H9 (cell line): Measurements from ENCODE around the gene SLC25A29. TPM values are rescaled to one million over a fixed set of nuclear protein-coding genes. Genes with fewer than 3 reads are reported as not detected.
"Not testable (repeated sequence)": the region's sequence is repeated elsewhere in the genome, so short reads cannot be mapped to it uniquely, and the experiment has no call there.

Experiments used
- DNase-seq: peaks from one replicate; pipeline ENCODE4 v3.0.0-alpha.2; 2017
- H2AFZ ChIP-seq: one replicate; pipeline ENCODE4 v1.6.1; 2013; ENCODE audit warnings: mild to moderate bottlenecking, low read length, control low read depth, moderate library complexity
- H2AK5ac ChIP-seq: 2 replicates; pipeline ENCODE4 v1.6.1; 2013; ENCODE audit warnings: low read length, control low read depth, mixed read lengths; ENCODE audit not compliant: insufficient read length
- H2BK120ac ChIP-seq: one replicate; pipeline ENCODE4 v1.6.1; 2013; ENCODE audit warnings: low read depth, mild to moderate bottlenecking, low read length, control low read depth, inconsistent platforms; ENCODE audit not compliant: poor library complexity, severe bottlenecking
- H2BK12ac ChIP-seq: 2 replicates; pipeline ENCODE4 v1.6.1; 2013; ENCODE audit warnings: low read length, control low read depth, mixed read lengths, low read depth; ENCODE audit not compliant: insufficient read length
- H2BK15ac ChIP-seq: 2 replicates; pipeline ENCODE4 v1.6.1; 2013; ENCODE audit warnings: low read depth, low read length, control low read depth
- H2BK20ac ChIP-seq: one replicate; pipeline ENCODE4 v1.6.1; 2013; ENCODE audit warnings: low read depth, mild to moderate bottlenecking, low read length, control low read depth, inconsistent platforms; ENCODE audit not compliant: poor library complexity, severe bottlenecking
- H2BK5ac ChIP-seq: 2 replicates; pipeline ENCODE4 v1.6.1; 2013; ENCODE audit warnings: low read length, control low read depth, mixed read lengths; ENCODE audit not compliant: insufficient read length
- H3K14ac ChIP-seq: 2 replicates; pipeline ENCODE4 v1.6.1; 2013; ENCODE audit warnings: low read length, control low read depth; ENCODE audit not compliant: insufficient read depth
- H3K18ac ChIP-seq: 2 replicates; pipeline ENCODE4 v1.6.1; 2013; ENCODE audit warnings: low read depth, mild to moderate bottlenecking, mixed read lengths, low read length, control low read depth; ENCODE audit not compliant: insufficient read length
- H3K23ac ChIP-seq: 2 replicates; pipeline ENCODE4 v1.6.1; 2013; ENCODE audit warnings: low read length, control low read depth, mixed read lengths, low read depth; ENCODE audit not compliant: insufficient read length
- H3K23me2 ChIP-seq: 2 replicates; pipeline ENCODE4 v1.6.1; 2013; ENCODE audit warnings: low read depth, mild to moderate bottlenecking, mixed read lengths, low read length, control low read depth; ENCODE audit not compliant: insufficient read length, poor library complexity, severe bottlenecking
- H3K27ac ChIP-seq: 2 replicates; pipeline ENCODE4 v1.5.1; 2013; ENCODE audit warnings: low read length, control low read depth, mixed read lengths, low read depth; ENCODE audit not compliant: insufficient read length
- H3K27me3 ChIP-seq: 2 replicates; pipeline ENCODE4 v1.6.1; 2013; ENCODE audit warnings: low read length, control low read depth, inconsistent platforms; ENCODE audit not compliant: insufficient read depth
- H3K4ac ChIP-seq: 2 replicates; pipeline ENCODE4 v1.6.1; 2013; ENCODE audit warnings: low read depth, mild to moderate bottlenecking, control low read depth, inconsistent platforms, low read length, moderate library complexity
- H3K4me1 ChIP-seq: 2 replicates; pipeline ENCODE4 v1.6.1; 2013; ENCODE audit warnings: low read length, control low read depth, inconsistent platforms; ENCODE audit not compliant: insufficient read depth
- H3K4me2 ChIP-seq: 2 replicates; pipeline ENCODE4 v1.6.1; 2013; ENCODE audit warnings: low read length, control low read depth, mixed read lengths; ENCODE audit not compliant: insufficient read length, insufficient read depth
- H3K56ac ChIP-seq: 2 replicates; pipeline ENCODE4 v1.6.1; 2013; ENCODE audit warnings: low read depth, mild to moderate bottlenecking, mixed read lengths, low read length, control low read depth; ENCODE audit not compliant: insufficient read length
- H3K79me1 ChIP-seq: 2 replicates; pipeline ENCODE4 v1.6.1; 2013; ENCODE audit warnings: low read depth, mild to moderate bottlenecking, moderate library complexity, low read length, control low read depth, inconsistent platforms; ENCODE audit not compliant: insufficient read depth, poor library complexity, severe bottlenecking
- H3K79me2 ChIP-seq: 2 replicates; pipeline ENCODE4 v1.6.1; 2013; ENCODE audit warnings: low read length, control low read depth, inconsistent platforms; ENCODE audit not compliant: insufficient read depth
- H3K9ac ChIP-seq: 2 replicates; pipeline ENCODE4 v1.6.1; 2013; ENCODE audit warnings: low read length, control low read depth, mixed read lengths; ENCODE audit not compliant: insufficient read length; ENCODE audit errors: extremely low read depth
- H3K9me3 ChIP-seq: one replicate; pipeline ENCODE4 v1.6.1; 2013; ENCODE audit warnings: low read depth, low read length, inconsistent platforms; ENCODE audit not compliant: control insufficient read depth
- H3T11ph ChIP-seq: one replicate; pipeline ENCODE4 v1.6.1; 2013; ENCODE audit warnings: mild to moderate bottlenecking, low read length, control low read depth, inconsistent platforms
- H4K20me1 ChIP-seq: one replicate; pipeline ENCODE4 v1.6.1; 2013; ENCODE audit not compliant: control insufficient read depth, insufficient read length, insufficient read depth
- H4K5ac ChIP-seq: 2 replicates; pipeline ENCODE4 v1.6.1; 2013; ENCODE audit warnings: low read depth, mild to moderate bottlenecking, mixed read lengths, low read length, control low read depth; ENCODE audit not compliant: insufficient read length
- H4K8ac ChIP-seq: replicated peaks from 2 replicates; pipeline ENCODE4 v1.6.1; 2013; ENCODE audit warnings: low read length, control low read depth, mixed read lengths, low read depth; ENCODE audit not compliant: insufficient read length
- H4K91ac ChIP-seq: 2 replicates; pipeline ENCODE4 v1.6.1; 2013; ENCODE audit warnings: low read depth, mild to moderate bottlenecking, moderate library complexity, mixed read lengths, low read length, control low read depth; ENCODE audit not compliant: insufficient read length
- H3K27ac Mint-ChIP-seq, 3 experiments: 2 replicates in 2 of 3; 3 replicates in 1 of 3; pipeline ENCODE4 v1.8.0; 2020 to 2021; ENCODE audit warnings: mixed read lengths in 3 of 3, mild to moderate bottlenecking in 1 of 3, moderate library complexity in 1 of 3
- H3K27me3 Mint-ChIP-seq: 2 replicates; pipeline ENCODE4 v1.8.0; 2021; ENCODE audit warnings: low read depth, mild to moderate bottlenecking, moderate library complexity, mixed read lengths
- H3K36me3 Mint-ChIP-seq, 3 experiments: 2 replicates in 2 of 3; 3 replicates in 1 of 3; pipeline ENCODE4 v1.8.0; 2020 to 2021; ENCODE audit warnings: low read depth in 3 of 3, mixed read lengths in 3 of 3; ENCODE audit not compliant: insufficient read depth in 1 of 3
- H3K4me1 Mint-ChIP-seq, 2 experiments: 2 replicates each; pipeline ENCODE4 v1.8.0; 2020; ENCODE audit warnings: mixed read lengths in 2 of 2
- H3K4me3 Mint-ChIP-seq, 2 experiments: 2 replicates in 1 of 2; 3 replicates in 1 of 2; pipeline ENCODE4 v1.8.0; 2020 to 2021; ENCODE audit warnings: mild to moderate bottlenecking in 2 of 2, mixed read lengths in 2 of 2, moderate library complexity in 1 of 2
- H3K9me3 Mint-ChIP-seq, 2 experiments: 2 replicates in 1 of 2; 3 replicates in 1 of 2; pipeline ENCODE4 v1.8.0; 2020; ENCODE audit warnings: mild to moderate bottlenecking in 2 of 2, mixed read lengths in 2 of 2, moderate library complexity in 1 of 2
- WGBS: extraction: QIAGEN DNeasy Blood & Tissue Kit; methylation state at CpG from one replicate; pipeline ENCODE4 v1.1.7; 2013; ENCODE audit warnings: missing lambda C conversion rate, low lambda C conversion rate, mixed read lengths; ENCODE audit not compliant: insufficient read length; ENCODE audit errors: extremely low coverage; 5-methylcytosine and 5-hydroxymethylcytosine counted together
- total RNA-seq: library from RNA; stranded (reverse); gene quantifications from 2 replicates; pipeline ENCODE4 v1.2.1, GENCODE V29; 2021
- TF ChIP-seq, protein P1 (sequence below): fragments of 200-600 bp; sonication (generic); conservative IDR thresholded peaks from 3 replicates; pipeline ENCODE4 v1.8.0; 2021; ENCODE audit warnings: antibody characterized with exemption, mild to moderate bottlenecking

The SLC25A29 gene
- total RNA-seq, 1 experiment from 2014 or later: 175 TPM

GRCh38 chr14:100345711-100346110 is 39.5 kb upstream of the SLC25A29 start:
- H3K27ac Mint-ChIP-seq: no peak overlapping the region; a peak in 1 of 7 replicates
- Histone ChIP-seq H4K5ac (no peak overlapping the region), H3K14ac (no peak overlapping the region), H3K4me1 (no peaks in the 10 kb centered on the region), H3K23me2 (no peaks in the 10 kb centered on the region), H4K20me1 (no peaks in the 10 kb centered on the region), H3K9ac (no peak overlapping the region), H2BK5ac (no peak overlapping the region), H4K8ac (no peak overlapping the region), H2BK15ac (no peak overlapping the region), H3K4me2 (no peak overlapping the region), H3K4ac (no peak overlapping the region), H3K18ac (no peak overlapping the region), H3K27ac (no peak overlapping the region), H3K27me3 (no peaks in the 10 kb centered on the region), H2AK5ac (no peak overlapping the region), H3K79me2 (no peaks in the 10 kb centered on the region), H3K23ac (no peak overlapping the region), H3T11ph (no peak overlapping the region), H2AFZ (no peak overlapping the region), H3K79me1 (no peaks in the 10 kb centered on the region), H2BK12ac (no peak overlapping the region), H2BK20ac (no peak overlapping the region), H3K9me3 (no peaks in the 10 kb centered on the region), H3K56ac (no peak overlapping the region), H4K91ac (no peak overlapping the region), H2BK120ac (no peak overlapping the region)
- H3K4me1 Mint-ChIP-seq: no peaks in the 10 kb centered on the region
- no peak for DNase-seq
- H3K9me3 Mint-ChIP-seq: no peaks in the 10 kb centered on the region; a peak in 2 of 5 replicates
- H3K36me3 Mint-ChIP-seq: peaks cover 46 to 70% (median 66%) of the 10 kb centered on the region in 3 experiments
- WGBS: no CpG with 5 or more reads among the region's 17 CpGs
- no peak overlapping the region for H3K4me3 Mint-ChIP-seq
- no peaks in the 10 kb centered on the region for H3K27me3 Mint-ChIP-seq
- TF ChIP-seq, protein P1, sequence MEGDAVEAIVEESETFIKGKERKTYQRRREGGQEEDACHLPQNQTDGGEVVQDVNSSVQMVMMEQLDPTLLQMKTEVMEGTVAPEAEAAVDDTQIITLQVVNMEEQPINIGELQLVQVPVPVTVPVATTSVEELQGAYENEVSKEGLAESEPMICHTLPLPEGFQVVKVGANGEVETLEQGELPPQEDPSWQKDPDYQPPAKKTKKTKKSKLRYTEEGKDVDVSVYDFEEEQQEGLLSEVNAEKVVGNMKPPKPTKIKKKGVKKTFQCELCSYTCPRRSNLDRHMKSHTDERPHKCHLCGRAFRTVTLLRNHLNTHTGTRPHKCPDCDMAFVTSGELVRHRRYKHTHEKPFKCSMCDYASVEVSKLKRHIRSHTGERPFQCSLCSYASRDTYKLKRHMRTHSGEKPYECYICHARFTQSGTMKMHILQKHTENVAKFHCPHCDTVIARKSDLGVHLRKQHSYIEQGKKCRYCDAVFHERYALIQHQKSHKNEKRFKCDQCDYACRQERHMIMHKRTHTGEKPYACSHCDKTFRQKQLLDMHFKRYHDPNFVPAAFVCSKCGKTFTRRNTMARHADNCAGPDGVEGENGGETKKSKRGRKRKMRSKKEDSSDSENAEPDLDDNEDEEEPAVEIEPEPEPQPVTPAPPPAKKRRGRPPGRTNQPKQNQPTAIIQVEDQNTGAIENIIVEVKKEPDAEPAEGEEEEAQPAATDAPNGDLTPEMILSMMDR: no peak

GRCh38 chr14:100344657-100345056 is 38.4 kb upstream of the SLC25A29 start:
- H4K8ac ChIP-seq: not testable (repeated sequence)
- peaks cover 46 to 74% (median 73%) of the 10 kb centered on the region in 3 experiments; a peak in 6 of 7 replicates for H3K36me3 Mint-ChIP-seq

More at GRCh38 chr14:100344657-100345056, 38.4 kb upstream of the SLC25A29 start:
- DNase-seq, H3K14ac ChIP-seq, H3K56ac ChIP-seq, H3K9ac ChIP-seq, H2AK5ac ChIP-seq, H3K27ac ChIP-seq, H2AFZ ChIP-seq, H2BK15ac ChIP-seq, H3T11ph ChIP-seq, H3K27me3 Mint-ChIP-seq, H3K23me2 ChIP-seq, H3K4me2 ChIP-seq, H4K91ac ChIP-seq, H3K18ac ChIP-seq, H3K79me1 ChIP-seq, H3K4me3 Mint-ChIP-seq, H3K9me3 ChIP-seq, H4K20me1 ChIP-seq, H3K4me1 Mint-ChIP-seq, H2BK120ac ChIP-seq, H4K5ac ChIP-seq, H3K79me2 ChIP-seq, H3K4me1 ChIP-seq, H2BK20ac ChIP-seq, H2BK12ac ChIP-seq, H3K27ac Mint-ChIP-seq, H3K4ac ChIP-seq, H3K9me3 Mint-ChIP-seq, H2BK5ac ChIP-seq, H3K27me3 ChIP-seq, H3K23ac ChIP-seq: not testable (repeated sequence)
- no CpG with 5 or more reads among the region's 35 CpGs for WGBS
